HG02642 (cell line): ENCODE data around the gene GLRA2.
A peak's percentile ranks its signal among the peaks of the same experiment; 100 is the strongest.

ENCODE experiments used
- ATAC-seq: cut with Tn5 transposase; IDR thresholded peaks from one replicate; pipeline ENCODE4 v1.9.1; 2021; ENCODE audit warnings: mild to moderate bottlenecking; ENCODE audit not compliant: unreplicated experiment, poor library complexity

The GLRA2 gene

DNA sequence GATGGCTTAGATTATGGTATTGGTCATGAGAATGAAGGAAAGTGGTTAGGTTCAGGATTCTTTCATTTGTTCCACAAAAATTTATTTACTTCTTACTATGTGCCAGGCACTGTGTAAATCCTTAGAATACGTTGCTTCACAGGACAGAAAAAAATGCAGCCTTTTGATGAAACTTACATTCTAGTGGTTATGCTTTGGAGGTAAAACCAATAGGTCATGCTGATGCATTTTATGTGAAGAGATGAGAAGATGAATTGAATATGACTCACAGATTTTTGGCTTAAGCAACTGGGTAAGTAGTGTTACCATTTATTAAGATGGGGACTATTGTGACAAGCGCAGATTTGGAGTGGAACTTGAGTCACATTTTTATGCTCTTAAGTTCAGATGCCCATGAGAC lies 165.3 kb downstream of the GLRA2 start:
- no peak for ATAC-seq

DNA sequence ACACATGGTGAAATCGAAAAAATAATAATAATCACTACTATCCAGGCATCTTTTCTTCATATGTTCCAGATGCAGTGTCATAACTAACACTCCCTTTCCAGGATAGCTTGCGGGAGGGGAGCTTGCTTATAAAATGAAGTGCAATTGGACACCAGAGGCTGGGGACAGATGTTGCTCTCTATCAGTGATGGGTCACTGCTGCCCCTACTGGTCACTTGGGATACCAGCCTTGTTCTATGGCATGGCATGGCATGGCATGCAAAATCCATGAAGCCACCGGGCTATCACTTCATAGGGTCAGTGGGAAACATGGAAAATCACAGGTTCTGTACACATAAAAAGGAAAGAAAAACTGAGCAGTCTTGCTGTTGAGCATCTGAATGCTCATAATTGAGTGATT lies 168.1 kb downstream of the GLRA2 start:
- ATAC-seq = peak; percentile 52

DNA sequence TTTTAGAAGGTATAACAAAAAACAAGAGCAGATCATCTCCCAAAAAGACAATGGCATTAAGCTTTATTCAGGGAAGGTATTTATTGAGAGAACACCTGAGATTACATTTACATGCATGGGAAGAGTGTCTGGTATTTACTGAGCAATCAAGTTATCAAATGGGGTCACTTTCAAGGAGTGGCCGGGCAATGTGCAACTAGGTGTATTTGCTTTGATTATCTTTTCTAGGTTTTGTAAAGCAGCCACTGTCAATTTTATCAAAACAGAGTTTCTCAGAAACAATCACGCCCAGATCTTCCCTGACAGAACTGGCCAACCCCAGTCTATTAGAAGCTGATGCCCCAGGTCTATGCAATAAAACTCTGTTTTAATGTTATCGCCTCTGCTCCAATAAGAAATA lies 169.5 kb downstream of the GLRA2 start:
- no peak for ATAC-seq

DNA sequence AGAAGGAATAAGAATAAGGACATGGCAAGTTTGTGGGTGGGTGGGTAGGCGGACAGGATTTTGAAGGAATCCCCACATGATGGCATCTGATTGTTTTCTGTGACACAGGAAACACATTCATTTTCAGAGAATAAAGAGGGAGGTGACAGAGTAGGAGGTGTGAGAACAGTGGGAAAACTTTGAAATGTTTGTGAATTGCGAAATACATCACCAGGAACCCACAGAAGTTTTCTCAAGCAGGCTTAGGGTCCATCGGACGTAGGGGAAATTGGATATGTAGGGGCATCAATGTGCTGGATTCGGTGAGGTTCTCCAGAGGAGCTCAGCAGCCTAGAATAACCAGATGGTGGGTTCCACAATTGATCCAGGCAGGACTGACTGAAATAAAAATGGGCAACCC lies 171.6 kb downstream of the GLRA2 start:
- ATAC-seq = no peak

DNA sequence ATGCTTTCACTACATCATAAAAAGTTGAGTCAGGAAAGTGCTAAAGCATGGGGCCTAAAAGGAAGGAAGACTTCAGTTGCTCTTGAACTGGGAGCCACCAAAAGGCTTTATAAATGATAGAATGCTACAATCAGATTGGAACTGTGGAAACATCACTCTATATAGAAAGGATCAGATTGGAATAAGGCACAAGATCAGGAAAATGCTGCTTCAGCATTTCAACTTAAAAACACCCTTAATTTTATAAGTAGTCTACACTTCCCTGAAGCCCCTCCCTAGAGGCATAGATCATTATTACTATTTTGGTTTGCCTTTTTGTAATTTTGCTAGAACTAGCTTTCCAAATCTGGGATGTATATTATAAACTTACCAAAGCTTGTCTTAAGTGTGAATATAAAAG lies 172.8 kb downstream of the GLRA2 start:
- ATAC-seq = no peak

DNA sequence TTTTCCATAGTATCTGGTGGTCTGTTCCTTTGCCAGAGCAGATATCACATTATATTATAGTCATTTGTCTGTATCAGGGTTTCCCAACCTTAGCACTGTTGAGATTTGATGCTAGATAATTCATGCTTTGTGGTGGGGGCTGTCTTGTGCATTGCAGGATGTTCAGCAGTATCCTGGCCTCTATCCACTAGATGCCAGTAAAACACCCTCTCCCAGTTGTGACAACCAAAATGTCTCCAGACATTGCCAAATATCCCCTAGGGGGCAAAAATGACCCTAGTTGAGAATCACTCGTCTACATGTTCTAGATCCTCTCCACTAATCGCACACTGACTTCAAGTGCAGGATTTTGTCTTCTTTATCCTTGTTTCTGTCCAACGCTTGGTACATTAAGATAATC lies 182.8 kb downstream of the GLRA2 start:
- no peak for ATAC-seq

DNA sequence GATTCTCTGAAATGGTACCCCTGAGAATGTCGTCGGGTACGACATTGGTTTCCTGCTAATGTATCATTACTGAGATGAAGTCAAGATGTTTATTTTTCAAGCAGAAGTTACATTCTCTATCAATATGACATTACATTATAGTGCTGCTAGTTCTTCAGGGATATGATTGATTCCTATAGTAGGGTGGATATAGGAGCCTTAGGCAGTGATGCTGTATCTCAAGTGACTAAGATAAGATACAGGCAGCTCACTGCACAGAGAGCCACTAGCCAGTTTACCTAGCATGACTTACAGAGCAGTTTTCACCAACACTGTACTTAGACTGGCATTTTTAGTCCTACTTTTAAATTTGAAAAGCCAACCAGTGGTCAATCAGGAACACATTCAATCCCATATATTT lies 188.6 kb downstream of the GLRA2 start:
- no peak for ATAC-seq

DNA sequence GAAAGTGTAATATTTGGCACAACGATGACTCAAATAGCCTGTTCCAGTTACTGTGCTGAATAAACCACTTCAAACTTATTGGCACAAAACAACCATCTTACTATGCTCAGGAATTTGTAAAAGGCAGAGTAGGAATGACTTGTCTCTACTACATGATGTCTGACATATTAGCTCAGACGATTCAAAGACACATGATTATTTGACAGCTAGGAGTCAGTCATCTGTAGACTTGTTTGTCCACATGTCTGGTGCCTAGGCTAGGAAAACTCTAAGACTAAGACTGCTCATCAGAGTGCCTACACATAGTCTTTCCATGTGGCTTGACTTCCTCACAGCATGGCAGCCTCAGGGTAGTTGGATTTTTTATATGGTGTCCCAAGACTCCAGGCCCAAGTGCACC lies 189.1 kb downstream of the GLRA2 start:
- ATAC-seq = no peak

DNA sequence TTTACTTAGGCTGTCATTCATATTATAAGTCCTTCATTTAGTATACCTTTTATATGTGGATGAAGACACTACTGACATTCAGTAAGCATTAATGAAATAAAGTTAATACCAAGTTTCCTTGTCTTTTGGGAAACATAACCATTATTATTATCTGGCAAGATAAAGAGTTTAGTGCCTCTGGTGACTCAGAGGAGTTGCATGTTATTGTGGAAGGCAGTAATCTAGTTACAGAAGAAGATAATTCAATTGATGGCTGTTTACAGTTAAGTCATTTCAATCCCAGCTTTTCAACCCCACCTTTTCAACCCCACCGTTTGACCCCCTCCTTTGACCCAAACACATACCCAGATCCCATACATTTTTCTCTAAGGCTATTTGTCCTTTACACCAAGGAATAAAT lies 199.7 kb downstream of the GLRA2 start:
- ATAC-seq = no peak

DNA sequence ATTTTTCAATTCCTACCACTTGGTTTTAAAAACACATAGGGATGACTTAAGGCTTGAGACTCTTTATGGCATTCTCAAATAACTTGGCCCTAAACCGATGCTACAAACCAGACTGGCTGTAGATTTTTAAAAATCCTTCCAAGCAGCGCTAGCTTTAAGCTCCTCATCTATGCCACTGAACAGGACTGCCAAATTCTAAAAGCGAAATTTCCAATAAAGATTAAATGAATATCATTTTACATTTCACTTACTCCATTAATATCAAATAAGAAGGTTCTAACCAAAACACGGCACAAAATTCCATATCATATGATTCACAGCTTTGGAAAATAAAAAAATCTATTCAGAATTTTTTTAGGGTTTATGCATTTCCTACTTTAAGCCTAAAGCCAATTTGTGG lies 209.3 kb downstream of the GLRA2 start:
- no peak for ATAC-seq

DNA sequence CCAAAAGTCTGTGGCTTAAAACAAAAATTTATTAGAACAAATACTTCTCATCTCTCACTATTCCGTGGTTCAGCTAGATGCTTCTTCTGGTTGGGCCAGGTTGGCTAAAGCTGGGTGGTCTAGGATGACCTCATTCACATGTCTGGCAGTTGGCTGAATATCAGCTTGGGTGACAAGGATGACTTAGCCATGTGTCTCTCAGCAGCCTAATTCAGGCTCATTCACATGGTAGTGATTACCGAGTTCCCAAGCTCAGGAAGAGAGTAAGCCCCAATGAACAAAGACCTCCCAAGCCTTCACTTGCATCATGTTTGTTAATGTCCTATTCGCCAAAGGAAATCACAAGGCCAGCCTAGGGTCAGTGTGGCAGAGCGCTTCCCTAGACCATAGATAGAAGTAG lies 224.1 kb downstream of the GLRA2 start:
- ATAC-seq = no peak

DNA sequence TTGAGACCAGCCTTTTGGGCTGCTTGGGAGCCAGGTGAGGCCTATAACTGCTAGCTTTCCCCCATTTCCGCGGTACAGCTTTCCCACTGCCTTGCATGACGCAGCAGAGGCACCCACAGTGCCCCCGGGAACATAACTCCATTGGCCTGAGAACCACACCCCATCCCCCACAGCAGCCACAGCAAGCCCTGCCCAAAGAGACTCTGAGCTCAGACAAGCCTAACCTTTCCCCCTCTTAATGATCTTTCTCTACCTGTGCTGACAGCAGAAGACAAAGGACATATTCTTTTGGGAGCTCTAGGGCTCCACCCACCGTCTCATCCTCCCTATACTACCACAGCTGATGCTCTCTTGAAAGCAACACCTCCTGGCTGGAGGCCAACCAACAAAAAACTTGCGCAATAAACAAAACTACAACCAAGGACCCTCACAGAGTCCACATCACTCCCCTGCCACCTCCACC lies 228.7 kb downstream of the GLRA2 start:
- no peak for ATAC-seq

DNA sequence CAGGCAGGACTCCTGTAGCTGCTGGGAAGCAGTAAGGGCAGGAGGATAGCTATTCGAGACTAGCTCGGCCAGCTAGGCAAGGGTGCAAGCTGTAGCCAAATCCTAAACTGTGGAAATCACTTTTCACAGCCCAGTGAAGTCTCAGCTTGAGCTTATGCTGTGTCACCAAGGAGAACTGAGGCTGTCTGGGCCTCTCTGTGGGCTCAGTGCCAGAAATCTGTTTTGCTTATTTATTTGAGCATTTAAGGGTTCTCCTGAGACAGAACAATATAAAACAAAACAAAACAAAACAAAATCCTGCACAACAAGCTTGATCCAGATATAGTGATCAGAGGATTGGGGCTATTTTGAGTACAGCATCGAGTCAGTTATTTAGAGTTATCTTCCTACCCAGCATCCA lies 246.1 kb downstream of the GLRA2 start:
- no peak for ATAC-seq

DNA sequence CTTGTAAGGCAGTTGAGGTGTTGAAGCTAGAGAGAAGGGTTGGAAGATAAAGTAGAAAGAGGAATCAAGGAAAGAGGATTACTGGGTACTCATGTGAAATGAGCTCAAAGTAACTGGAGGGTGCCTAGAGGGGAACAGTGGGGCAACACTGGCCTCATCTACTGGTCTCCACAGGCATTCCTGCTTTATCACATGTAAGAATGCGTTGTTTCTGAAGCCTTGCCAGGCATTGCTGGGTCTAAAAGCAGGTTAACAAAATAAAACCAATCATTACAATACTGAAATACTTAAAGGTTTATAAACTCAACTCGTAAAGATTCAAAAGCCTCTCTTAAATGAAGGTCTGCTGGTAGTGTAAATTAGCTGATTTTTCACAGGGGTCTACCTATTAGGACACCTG lies 247.6 kb downstream of the GLRA2 start:
- ATAC-seq = no peak

DNA sequence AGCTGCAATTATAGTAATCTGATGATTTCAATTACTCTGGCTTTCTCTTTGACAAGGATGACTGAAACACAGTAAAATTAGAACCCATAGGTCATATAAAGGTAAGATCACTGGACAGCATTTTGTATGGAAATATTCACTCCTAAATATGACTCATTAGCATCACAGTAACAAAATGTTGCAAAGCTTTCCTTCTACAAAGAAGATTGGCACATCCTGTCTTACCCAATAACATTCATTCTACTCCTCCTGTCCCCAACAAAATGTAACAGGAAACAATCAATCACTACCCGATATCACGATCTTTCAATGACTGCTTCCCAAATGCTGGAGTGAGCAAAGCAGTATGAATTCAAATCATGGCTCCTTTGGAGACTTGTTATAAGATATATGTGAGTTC lies 248.2 kb downstream of the GLRA2 start:
- no peak for ATAC-seq

DNA sequence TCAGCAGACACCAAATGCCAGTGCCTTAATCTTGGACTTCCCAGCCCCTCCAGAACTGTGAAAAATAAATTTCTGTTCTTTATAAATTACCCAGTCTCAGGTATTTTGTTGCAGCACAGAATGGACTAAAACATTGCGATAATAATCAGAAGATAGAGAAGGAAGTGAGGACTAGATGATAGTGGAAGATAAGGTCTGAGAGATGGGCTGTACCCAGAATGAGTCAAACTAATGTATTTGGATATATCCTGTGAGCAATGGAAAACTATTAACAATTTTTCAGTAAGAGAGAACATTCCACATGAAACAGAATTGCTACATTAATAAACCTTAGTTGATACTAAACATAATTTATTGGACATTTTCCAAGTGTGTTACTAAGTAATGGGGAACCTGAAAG lies 250.2 kb downstream of the GLRA2 start:
- no peak for ATAC-seq
